K562 (cell line): ENCODE measurements around the gene MT1X. TPM values are rescaled to one million over a fixed set of nuclear protein-coding genes. Genes with fewer than 3 reads are reported as not detected.

Experiments
- ATAC-seq: fragments of 200-7000 bp; cut with Tn5 transposase; 3 replicates; pipeline ENCODE4 v1.9.1; 2020; ENCODE audit warnings: moderate library complexity
- BruUV-seq: library from RNA; stranded (reverse); fragments of 400-500 nt; replicated peaks from 2 replicates; lab custom pipeline; 2021; lab: Mats Ljungman, UMichigan
- CTCF ChIA-PET: fragments of 300-600 bp; formaldehyde crosslinking; extraction: SDS; loops from one replicate; lab custom pipeline; 2021; ENCODE audit warnings: low intra/inter-chr PET ratio; lab: Yijun Ruan, JAX
- POLR2A ChIA-PET: fragments of 300-600, 350-650 bp; sonication (Branson Sonifier 250); formaldehyde crosslinking; extraction: SDS; loops from one replicate; lab custom pipeline; 2021; ENCODE audit warnings: antibody characterized with exemption, inconsistent platforms; lab: Yijun Ruan, JAX
- DNase-seq, 4 experiments: peaks; one replicate each; pipeline versions ENCODE4 v3.0.0 to v3.0.0-alpha.2; 2011 to 2018; ENCODE audit warnings: low spot score in 3 of 4, mixed read lengths in 3 of 4; ENCODE audit errors: extremely low read depth in 1 of 4
- FAIRE-seq: peaks from 2 replicates; lab custom pipeline; 2011; peaks lifted over from hg19 to GRCh38; lab: Jason Lieb, UNC
- H2AFZ ChIP-seq: 2 replicates; pipeline ENCODE4 v1.6.0; 2011; ENCODE audit warnings: low read depth, low read length, control low read depth, inconsistent platforms
- H3K27ac ChIP-seq: fragments of 200-600 bp; 3 replicates; pipeline ENCODE4 v1.8.0; 2011; ENCODE audit warnings: low read depth, mild to moderate bottlenecking, control low read depth, inconsistent platforms, low read length, moderate library complexity, mixed read lengths; ENCODE audit errors: extremely low read depth
- H3K27me3 ChIP-seq, 2 experiments: fragments of 300-600 bp in 1 of 2; 2 replicates in 1 of 2; 3 replicates in 1 of 2; pipeline versions ENCODE4 v1.6.0 to v1.8.0; 2011; ENCODE audit warnings: inconsistent platforms in 2 of 2, low read length in 2 of 2, mild to moderate bottlenecking in 1 of 2, mixed read lengths in 1 of 2, moderate library complexity in 1 of 2; ENCODE audit not compliant: control insufficient read depth in 2 of 2, insufficient read depth in 2 of 2
- H3K36me3 ChIP-seq: fragments of 300-600 bp; 3 replicates; pipeline ENCODE4 v1.8.0; 2011; ENCODE audit warnings: mild to moderate bottlenecking, low read length, inconsistent platforms; ENCODE audit not compliant: control insufficient read depth, insufficient read depth
- H3K4me1 ChIP-seq, 2 experiments: fragments of 200-600 bp in 1 of 2; replicated peaks in 1 of 2; 2 replicates in 1 of 2; 3 replicates in 1 of 2; pipeline versions ENCODE4 v1.5.1 to v1.8.0; 2011; ENCODE audit warnings: inconsistent platforms in 2 of 2, low read length in 2 of 2, mild to moderate bottlenecking in 1 of 2, mixed read lengths in 1 of 2, moderate library complexity in 1 of 2; ENCODE audit not compliant: control insufficient read depth in 2 of 2, insufficient read depth in 2 of 2
- H3K4me2 ChIP-seq: 2 replicates; pipeline ENCODE4 v1.6.1; 2011; ENCODE audit warnings: low read length, control low read depth, inconsistent platforms, mixed read lengths; ENCODE audit not compliant: insufficient read depth
- H3K4me3 ChIP-seq: fragments of 200-600 bp; sonication (generic), shearing (Covaris generic); 2 replicates; pipeline ENCODE4 v1.5.1; 2016; ENCODE audit warnings: control low read depth, inconsistent platforms
- H3K79me2 ChIP-seq: fragments of 200-600 bp; 3 replicates; pipeline ENCODE4 v1.8.0; 2011; ENCODE audit warnings: low read length, inconsistent platforms; ENCODE audit not compliant: control insufficient read depth, insufficient read depth
- H3K9ac ChIP-seq, 2 experiments: 2 replicates each; pipeline versions ENCODE4 v1.6.0 to v1.6.1; 2011; ENCODE audit warnings: low read depth in 2 of 2, low read length in 2 of 2, control low read depth in 1 of 2, inconsistent platforms in 1 of 2, mild to moderate bottlenecking in 1 of 2, mixed read lengths in 1 of 2; ENCODE audit not compliant: insufficient read depth in 1 of 2
- H3K9me1 ChIP-seq: one replicate; pipeline ENCODE4 v1.6.0; 2011; ENCODE audit warnings: inconsistent platforms, mild to moderate bottlenecking, low read length, moderate library complexity; ENCODE audit not compliant: control insufficient read depth, insufficient read depth
- H3K9me3 ChIP-seq: replicated peaks from 2 replicates; pipeline ENCODE4 v1.5.1; 2011; ENCODE audit warnings: low read depth, low read length, inconsistent platforms; ENCODE audit not compliant: control insufficient read depth, insufficient read depth
- H4K20me1 ChIP-seq: replicated peaks from 2 replicates; pipeline ENCODE4 v1.6.1; 2011; ENCODE audit warnings: low read length, inconsistent platforms, mixed read lengths; ENCODE audit not compliant: control insufficient read depth, insufficient read depth
- CXXC5 ChIP-seq: fragments of 250-450 bp; sonication (Bioruptor Pico); IDR thresholded peaks from 2 replicates; pipeline ENCODE4 v1.8.0; 2022; ENCODE audit warnings: inconsistent platforms, mild to moderate bottlenecking, moderate library complexity
- HDAC8 ChIP-seq: fragments of 450-650 bp; IDR thresholded peaks from 2 replicates; pipeline ENCODE4 v1.6.1; 2016; ENCODE audit warnings: mild to moderate bottlenecking, missing genetic modification characterization, moderate library complexity, missing compliant biosample characterization
- TARDBP ChIP-seq: fragments of 450-650 bp; IDR thresholded peaks from 2 replicates; pipeline ENCODE4 v1.6.1; 2016
- TBL1XR1 ChIP-seq, 2 experiments: IDR thresholded peaks; 2 replicates each; pipeline ENCODE4 v1.6.1; 2012; ENCODE audit warnings: improper control_type of control experiment in 2 of 2, low read length in 2 of 2, mild to moderate bottlenecking in 1 of 2
- TEAD1 ChIP-seq, 2 experiments: fragments of 450-650 bp in 1 of 2; sonication (generic) in 1 of 2; formaldehyde crosslinking; IDR thresholded peaks; 2 replicates each; pipeline versions ENCODE4 v1.4.0 to v1.8.0; 2020 to 2022; ENCODE audit warnings: mild to moderate bottlenecking in 2 of 2, missing genetic modification reagents in 1 of 2
- ZKSCAN8 ChIP-seq: fragments of 200-800 bp; sonication (Bioruptor generic); IDR thresholded peaks from 2 replicates; pipeline ENCODE4 v1.6.1; 2016; ENCODE audit warnings: missing genetic modification characterization, missing compliant biosample characterization
- ZNF263 ChIP-seq: sonication (generic); formaldehyde crosslinking; IDR thresholded peaks from 2 replicates; pipeline ENCODE4 v1.8.0; 2022; ENCODE audit warnings: mild to moderate bottlenecking, missing genetic modification reagents, borderline replicate concordance
- ZNF41 ChIP-seq: fragments of 250-450 bp; sonication (Bioruptor Pico); conservative IDR thresholded peaks from 2 replicates; pipeline ENCODE4 v1.4.0; 2020; ENCODE audit warnings: mild to moderate bottlenecking
- WGBS: fragments of 100-300 bp; shearing (Covaris generic); methylation state at CpG from one replicate; pipeline ENCODE4 v1.1.6; 2016; ENCODE audit warnings: low coverage, mixed read lengths; ENCODE audit not compliant: insufficient coverage; ENCODE audit errors: missing lambda C conversion rate; 5-methylcytosine and 5-hydroxymethylcytosine counted together
- in situ Hi-C: fragments of 300-500 bp; cut with MboI; formaldehyde crosslinking; loops from 4 replicates; pipeline ENCODE4 v1.15.0; 2018; ENCODE audit warnings: inconsistent platforms, mixed read lengths
- intact Hi-C: fragments of 100-400 bp; cut with micrococcal nuclease; formaldehyde crosslinking; loops from 2 replicates; pipeline ENCODE4 v1.14.2; 2022
- polyA plus RNA-seq, 8 experiments: library from polyadenylated mRNA; depleted of rRNA in 4 of 8; stranded (reverse) in 5 of 8; unstranded in 3 of 8; fragments of >200 nt; fragmentation: Nextera tagmentation in 2 of 8; fragmentation: Illumina TruSeq in 1 of 8; extraction: Ambion mirVana in 2 of 8; extraction: Trizol in 1 of 8; gene quantifications; 2 replicates each; pipeline versions ENCODE4 v1.2.1 to v1.2.3, GENCODE V29; 2011 to 2014; ENCODE audit warnings: inconsistent platforms in 1 of 8, missing spikeins in 1 of 8
- total RNA-seq, 7 experiments: library from RNA; depleted of rRNA in 6 of 7; stranded (reverse); fragments of >200 nt in 6 of 7; fragmentation: Illumina TruSeq in 2 of 7; extraction: Trizol in 2 of 7; gene quantifications; 2 replicates each; pipeline versions ENCODE4 v1.2.1 to v1.2.3, GENCODE V29; 2011 to 2021; ENCODE audit warnings: low replicate concordance in 1 of 7
- TF ChIP-seq, protein P1 (sequence below): IDR thresholded peaks from 3 replicates; pipeline ENCODE4 v1.6.1; 2011; ENCODE audit warnings: borderline replicate concordance, mild to moderate bottlenecking, moderate library complexity; ENCODE audit not compliant: insufficient read length; ENCODE audit errors: extremely low read depth
- TF ChIP-seq, protein P2 (sequence below): sonication (generic); formaldehyde crosslinking; IDR thresholded peaks from 2 replicates; pipeline ENCODE4 v1.8.0; 2022; ENCODE audit warnings: missing genetic modification reagents, mild to moderate bottlenecking, borderline replicate concordance

MT1X gene
- total and polyA plus RNA-seq, 9 of the 15 experiments (the other 6 are each of a cell fraction or from before 2014, with no cell fraction given) = 4.9 to 22.8 (median 8.7) TPM

DNA sequence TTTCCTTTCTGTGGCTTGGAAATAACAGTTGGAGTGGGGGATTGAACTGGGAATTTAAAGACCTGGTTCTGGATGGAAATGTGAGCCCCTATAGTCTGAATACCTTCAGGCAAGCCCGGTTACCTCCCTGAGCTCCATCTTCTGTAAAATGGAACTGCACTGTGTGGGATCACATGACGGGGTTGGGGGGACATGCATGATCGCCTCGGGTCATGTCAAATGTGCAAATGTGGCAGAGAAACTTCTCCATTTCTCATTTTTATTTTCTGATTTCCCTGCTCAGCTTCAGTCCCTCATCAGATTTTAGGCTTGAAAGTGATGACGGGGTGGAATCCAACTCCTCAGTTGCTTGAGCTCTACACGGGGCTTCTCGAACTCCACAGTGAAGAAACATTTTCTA is 29.1 kb upstream of the MT1X start:
- no peak for TF ChIP-seq ZNF41 (CRISPR knock-in tag)
- no peak for TF ChIP-seq TARDBP
- TF ChIP-seq CXXC5 (CRISPR knock-in tag) = no peak
- no peak for TF ChIP-seq ZNF263
- TF ChIP-seq TEAD1 (CRISPR knock-in tag; IDR thresholded peaks at IDR 0.05) = no peak
- TF ChIP-seq, protein P1, sequence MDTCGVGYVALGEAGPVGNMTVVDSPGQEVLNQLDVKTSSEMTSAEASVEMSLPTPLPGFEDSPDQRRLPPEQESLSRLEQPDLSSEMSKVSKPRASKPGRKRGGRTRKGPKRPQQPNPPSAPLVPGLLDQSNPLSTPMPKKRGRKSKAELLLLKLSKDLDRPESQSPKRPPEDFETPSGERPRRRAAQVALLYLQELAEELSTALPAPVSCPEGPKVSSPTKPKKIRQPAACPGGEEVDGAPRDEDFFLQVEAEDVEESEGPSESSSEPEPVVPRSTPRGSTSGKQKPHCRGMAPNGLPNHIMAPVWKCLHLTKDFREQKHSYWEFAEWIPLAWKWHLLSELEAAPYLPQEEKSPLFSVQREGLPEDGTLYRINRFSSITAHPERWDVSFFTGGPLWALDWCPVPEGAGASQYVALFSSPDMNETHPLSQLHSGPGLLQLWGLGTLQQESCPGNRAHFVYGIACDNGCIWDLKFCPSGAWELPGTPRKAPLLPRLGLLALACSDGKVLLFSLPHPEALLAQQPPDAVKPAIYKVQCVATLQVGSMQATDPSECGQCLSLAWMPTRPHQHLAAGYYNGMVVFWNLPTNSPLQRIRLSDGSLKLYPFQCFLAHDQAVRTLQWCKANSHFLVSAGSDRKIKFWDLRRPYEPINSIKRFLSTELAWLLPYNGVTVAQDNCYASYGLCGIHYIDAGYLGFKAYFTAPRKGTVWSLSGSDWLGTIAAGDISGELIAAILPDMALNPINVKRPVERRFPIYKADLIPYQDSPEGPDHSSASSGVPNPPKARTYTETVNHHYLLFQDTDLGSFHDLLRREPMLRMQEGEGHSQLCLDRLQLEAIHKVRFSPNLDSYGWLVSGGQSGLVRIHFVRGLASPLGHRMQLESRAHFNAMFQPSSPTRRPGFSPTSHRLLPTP = no peak
- TF ChIP-seq TBL1XR1 (IDR thresholded peaks at IDR 0.05; ENCODE audit: low read length in 2 of 2) = no peak
- TF ChIP-seq, protein P2, sequence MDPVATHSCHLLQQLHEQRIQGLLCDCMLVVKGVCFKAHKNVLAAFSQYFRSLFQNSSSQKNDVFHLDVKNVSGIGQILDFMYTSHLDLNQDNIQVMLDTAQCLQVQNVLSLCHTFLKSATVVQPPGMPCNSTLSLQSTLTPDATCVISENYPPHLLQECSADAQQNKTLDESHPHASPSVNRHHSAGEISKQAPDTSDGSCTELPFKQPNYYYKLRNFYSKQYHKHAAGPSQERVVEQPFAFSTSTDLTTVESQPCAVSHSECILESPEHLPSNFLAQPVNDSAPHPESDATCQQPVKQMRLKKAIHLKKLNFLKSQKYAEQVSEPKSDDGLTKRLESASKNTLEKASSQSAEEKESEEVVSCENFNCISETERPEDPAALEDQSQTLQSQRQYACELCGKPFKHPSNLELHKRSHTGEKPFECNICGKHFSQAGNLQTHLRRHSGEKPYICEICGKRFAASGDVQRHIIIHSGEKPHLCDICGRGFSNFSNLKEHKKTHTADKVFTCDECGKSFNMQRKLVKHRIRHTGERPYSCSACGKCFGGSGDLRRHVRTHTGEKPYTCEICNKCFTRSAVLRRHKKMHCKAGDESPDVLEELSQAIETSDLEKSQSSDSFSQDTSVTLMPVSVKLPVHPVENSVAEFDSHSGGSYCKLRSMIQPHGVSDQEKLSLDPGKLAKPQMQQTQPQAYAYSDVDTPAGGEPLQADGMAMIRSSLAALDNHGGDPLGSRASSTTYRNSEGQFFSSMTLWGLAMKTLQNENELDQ (CRISPR knock-in tag) = no peak
- no peak for TF ChIP-seq HDAC8 (tag)
- TF ChIP-seq ZKSCAN8 = no peak
- no peaks in the 10 kb centered on the region for H3K36me3 ChIP-seq
- H3K27me3 ChIP-seq = peaks cover 27 to 67% of the 10 kb centered on the region in 2 experiments; a peak in 4 of 5 replicates
- no peak overlapping the region for H3K4me3 ChIP-seq
- DNase-seq (no peak), ATAC-seq (no peak), FAIRE-seq (no peak)
- H3K4me1 ChIP-seq = peaks cover 0 to 6% of the 10 kb centered on the region in 2 experiments; a peak in 2 of 5 replicates
- no peak overlapping the region for H3K4me2 ChIP-seq
- H3K79me2 ChIP-seq = no peaks in the 10 kb centered on the region
- no peak overlapping the region for H2AFZ ChIP-seq
- H3K9me3 ChIP-seq = no peaks in the 10 kb centered on the region
- in situ Hi-C loops = no loop called here
- H3K27ac ChIP-seq = no peak overlapping the region
- ChIA-PET POLR2A (interaction anchor here (0.7 kb wide), 1 partner anchor 23 kb away, joined by 3 read pairs; no protein-coding TSS in a partner anchor), CTCF (no interaction called here)
- intact Hi-C loops = no loop called here
- 0% methylated on average over 7 of the region's 7 CpGs for WGBS
- no peaks in the 10 kb centered on the region for H4K20me1 ChIP-seq
- BruUV-seq = no TSS peak
- H3K9me1 ChIP-seq = no peaks in the 10 kb centered on the region
- no peak overlapping the region for H3K9ac ChIP-seq
